ENCODE results near the gene TPSG1. TPM values are rescaled to one million over a fixed set of nuclear protein-coding genes. Genes with fewer than 3 reads are reported as not detected.
"Not testable (repeated sequence)": the region's sequence is repeated elsewhere in the genome, so short reads cannot be mapped to it uniquely, and the experiment has no call there.

TPSG1 gene
- total RNA-seq, 6 experiments from 2014 or later = 0.20 to 0.43 (median 0.43) TPM; not detected in 3

DNA sequence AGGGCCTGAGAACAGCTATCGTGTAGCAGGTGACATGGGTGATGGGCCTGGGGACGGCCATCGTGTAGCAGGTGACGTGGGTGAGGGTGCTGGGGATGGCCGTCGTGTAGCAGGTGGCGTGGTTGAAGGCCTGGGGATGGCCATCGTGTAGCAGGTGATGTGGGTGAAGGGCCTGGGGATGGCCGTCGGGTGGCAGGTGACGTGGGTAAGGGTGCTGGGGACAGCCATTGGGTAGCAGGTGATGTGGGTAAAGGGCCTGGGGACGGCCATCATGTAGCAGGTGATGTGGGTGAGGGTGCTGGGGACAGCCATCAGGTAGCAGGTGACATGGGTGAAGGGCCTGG, 46.3 kb upstream of the TPSG1 start:
- no peaks in the 10 kb centered on the region for H3K4me1 ChIP-seq
- 84% methylated on average over 12 of the region's 12 CpGs for WGBS (ENCODE audit: insufficient coverage, low coverage, low lambda C conversion rate, missing lambda C conversion rate)
- no peak for DNase-seq
- H3K4me3 ChIP-seq = no peak overlapping the region
- no peak for ATAC-seq
- no peaks in the 10 kb centered on the region for H3K27me3 ChIP-seq
- no peak for TF ChIP-seq POLR2A (IDR thresholded peaks at IDR 0.05)
- TF ChIP-seq, protein P1, sequence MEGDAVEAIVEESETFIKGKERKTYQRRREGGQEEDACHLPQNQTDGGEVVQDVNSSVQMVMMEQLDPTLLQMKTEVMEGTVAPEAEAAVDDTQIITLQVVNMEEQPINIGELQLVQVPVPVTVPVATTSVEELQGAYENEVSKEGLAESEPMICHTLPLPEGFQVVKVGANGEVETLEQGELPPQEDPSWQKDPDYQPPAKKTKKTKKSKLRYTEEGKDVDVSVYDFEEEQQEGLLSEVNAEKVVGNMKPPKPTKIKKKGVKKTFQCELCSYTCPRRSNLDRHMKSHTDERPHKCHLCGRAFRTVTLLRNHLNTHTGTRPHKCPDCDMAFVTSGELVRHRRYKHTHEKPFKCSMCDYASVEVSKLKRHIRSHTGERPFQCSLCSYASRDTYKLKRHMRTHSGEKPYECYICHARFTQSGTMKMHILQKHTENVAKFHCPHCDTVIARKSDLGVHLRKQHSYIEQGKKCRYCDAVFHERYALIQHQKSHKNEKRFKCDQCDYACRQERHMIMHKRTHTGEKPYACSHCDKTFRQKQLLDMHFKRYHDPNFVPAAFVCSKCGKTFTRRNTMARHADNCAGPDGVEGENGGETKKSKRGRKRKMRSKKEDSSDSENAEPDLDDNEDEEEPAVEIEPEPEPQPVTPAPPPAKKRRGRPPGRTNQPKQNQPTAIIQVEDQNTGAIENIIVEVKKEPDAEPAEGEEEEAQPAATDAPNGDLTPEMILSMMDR (IDR thresholded peaks at IDR 0.05) = no peak
- H3K9me3 ChIP-seq = no peaks in the 10 kb centered on the region
- no peak overlapping the region for H3K27ac ChIP-seq
- intact Hi-C loops (cut with DNase I) = no loop called here
- H3K36me3 ChIP-seq = no peaks in the 10 kb centered on the region

DNA sequence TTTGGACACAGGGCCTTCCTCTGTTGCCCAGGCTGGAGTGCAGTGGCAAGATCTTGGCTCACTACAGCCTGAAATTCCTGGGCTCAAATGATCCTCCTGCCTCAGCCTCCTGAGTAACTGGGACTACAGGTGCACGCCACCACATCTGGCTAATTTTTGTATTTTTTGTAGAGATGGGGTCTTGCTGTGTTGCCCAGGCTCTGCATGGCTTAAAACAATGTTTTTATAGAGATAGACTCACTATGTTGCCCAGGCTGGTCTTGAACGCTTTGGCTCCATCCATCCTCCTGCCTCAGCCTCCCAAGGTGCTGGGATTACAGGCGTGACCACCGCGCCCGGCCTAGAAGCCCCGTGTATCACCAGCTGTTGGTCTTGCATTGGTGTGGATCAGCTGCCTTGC, 44.4 kb upstream of the TPSG1 start:
- DNase-seq = not testable (repeated sequence)

DNA sequence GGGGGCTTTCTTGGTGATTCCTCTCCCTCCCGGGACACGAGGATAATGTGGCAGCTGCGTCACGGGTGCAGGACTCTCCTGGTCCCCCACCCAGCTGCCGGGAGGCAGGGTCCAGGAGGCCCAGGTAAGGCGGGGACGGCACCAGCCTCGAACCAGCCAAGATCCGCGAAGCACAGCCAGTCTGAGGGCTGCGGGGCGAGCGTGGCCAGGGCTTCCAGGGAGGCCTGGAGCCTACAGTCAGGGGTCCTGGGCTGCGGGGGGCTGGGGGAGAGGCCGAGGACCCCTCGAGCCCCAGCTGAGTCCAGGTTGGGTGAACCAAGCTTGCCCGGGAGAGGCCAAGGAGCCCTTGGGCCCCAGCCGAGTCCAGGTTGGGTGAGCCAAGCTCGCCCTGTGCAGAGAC, 40.8 kb upstream of the TPSG1 start:
- TF ChIP-seq, protein P1 (IDR thresholded peaks at IDR 0.05) = no peak
- no peak for TF ChIP-seq POLR2A (IDR thresholded peaks at IDR 0.05)
- no peak for DNase-seq
- no peak overlapping the region for H3K27ac ChIP-seq
- H3K9me3 ChIP-seq = no peaks in the 10 kb centered on the region
- peaks cover 0 to 5% of the 10 kb centered on the region in 2 donors for H3K27me3 ChIP-seq
- ATAC-seq = no peak
- WGBS (ENCODE audit: insufficient coverage, low coverage, low lambda C conversion rate, missing lambda C conversion rate) = 61% methylated on average over 3 of the region's 19 CpGs
- H3K4me1 ChIP-seq = no peaks in the 10 kb centered on the region
- H3K36me3 ChIP-seq = no peaks in the 10 kb centered on the region
- no peak overlapping the region for H3K4me3 ChIP-seq
- intact Hi-C loops (cut with DNase I) = no loop called here

More for the DNA sequence above, 44.4 kb upstream of the TPSG1 start:
- H3K4me3 ChIP-seq; intact Hi-C loops (cut with DNase I); H3K36me3 ChIP-seq; H3K27ac ChIP-seq; H3K27me3 ChIP-seq; H3K4me1 ChIP-seq; H3K9me3 ChIP-seq; ATAC-seq: not testable (repeated sequence)
- WGBS (ENCODE audit: insufficient coverage, low coverage, low lambda C conversion rate, missing lambda C conversion rate) = no CpG with 5 or more reads among the region's 7 CpGs

DNA sequence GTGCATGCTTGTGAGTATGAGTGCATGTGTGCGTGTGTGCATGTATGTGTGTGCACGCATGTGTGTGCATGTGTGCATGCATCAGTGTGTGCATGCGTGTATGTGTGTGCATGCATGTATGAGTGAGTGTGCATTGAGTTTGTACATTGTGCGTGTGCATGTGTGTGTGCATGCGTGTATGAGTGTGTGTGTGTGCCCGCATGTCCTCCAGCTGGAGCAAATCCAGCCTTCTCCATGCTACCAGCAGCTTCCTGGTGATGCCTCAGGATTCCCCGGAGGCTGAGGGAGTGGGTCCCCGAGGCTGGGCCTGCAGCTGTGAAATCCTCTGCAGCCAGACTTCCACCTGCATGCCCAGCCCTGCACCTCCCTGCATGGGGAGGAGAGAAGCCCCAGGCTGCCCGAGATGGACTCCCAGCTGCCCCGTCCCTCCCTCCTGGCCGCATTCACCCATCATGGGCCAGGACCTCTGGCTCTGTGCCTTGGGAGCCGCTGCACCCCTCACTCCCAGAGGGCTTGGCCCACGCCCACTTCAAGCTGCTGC, 40.1 kb upstream of the TPSG1 start:
- Histone ChIP-seq H3K27ac (no peak overlapping the region), H3K4me3 (no peak overlapping the region), H3K36me3 (no peaks in the 10 kb centered on the region), H3K4me1 (no peaks in the 10 kb centered on the region), H3K27me3 (peaks cover 0 to 5% of the 10 kb centered on the region in 2 donors), H3K9me3 (no peaks in the 10 kb centered on the region)
- ATAC-seq = no peak
- no peak for DNase-seq
- TF ChIP-seq, protein P1 (IDR thresholded peaks at IDR 0.05) = no peak
- TF ChIP-seq POLR2A (IDR thresholded peaks at IDR 0.05) = no peak
- intact Hi-C loops (cut with DNase I) = no loop called here
- WGBS (ENCODE audit: insufficient coverage, low coverage, low lambda C conversion rate, missing lambda C conversion rate) = 68% methylated on average over 4 of the region's 13 CpGs

DNA sequence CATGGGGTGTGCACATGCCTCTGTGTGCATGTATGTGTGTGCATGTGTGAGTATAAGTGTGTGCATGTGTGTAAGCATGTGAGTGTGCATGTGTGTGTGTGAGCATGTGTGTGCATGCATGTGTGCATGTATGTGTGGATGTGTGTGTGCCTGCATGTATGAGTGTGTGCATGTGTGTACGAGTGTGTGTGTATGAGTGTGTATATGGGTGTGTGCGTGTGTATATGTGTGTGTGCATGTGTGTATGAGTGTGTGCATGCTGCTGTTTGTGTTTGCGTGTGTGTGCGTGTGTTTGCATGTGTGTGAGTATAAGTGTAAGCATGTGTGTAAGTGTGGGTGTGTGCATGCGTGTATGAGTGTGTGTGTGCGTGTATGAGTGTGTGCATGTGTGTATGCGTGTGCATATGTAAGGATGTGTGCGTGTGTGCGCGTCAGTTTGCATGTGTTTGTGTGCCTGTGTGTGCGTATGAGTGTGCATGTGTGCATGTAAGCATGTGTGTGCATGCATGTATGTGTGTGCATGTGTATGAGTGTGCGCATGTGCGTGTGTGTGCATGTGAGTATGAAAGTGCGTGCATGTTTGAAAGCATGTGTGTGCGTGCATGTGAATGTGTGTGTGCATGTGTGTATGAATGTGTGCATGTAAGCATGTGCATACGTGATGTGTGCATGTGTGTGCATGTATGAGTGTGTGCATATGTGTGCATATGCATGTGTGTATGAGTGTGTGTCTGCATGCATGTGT, 39.4 kb upstream of the TPSG1 start:
- intact Hi-C loops (cut with DNase I) = no loop called here
- no peaks in the 10 kb centered on the region for H3K4me1 ChIP-seq
- 78% methylated on average over 16 of the region's 16 CpGs for WGBS (ENCODE audit: insufficient coverage, low coverage, low lambda C conversion rate, missing lambda C conversion rate)
- H3K36me3 ChIP-seq = no peaks in the 10 kb centered on the region
- no peaks in the 10 kb centered on the region for H3K9me3 ChIP-seq
- TF ChIP-seq POLR2A (IDR thresholded peaks at IDR 0.05) = no peak
- TF ChIP-seq, protein P1 (IDR thresholded peaks at IDR 0.05) = no peak
- DNase-seq (no peak), ATAC-seq (no peak)
- peaks cover 0 to 5% of the 10 kb centered on the region in 2 donors for H3K27me3 ChIP-seq
- no peak overlapping the region for H3K27ac ChIP-seq
- H3K4me3 ChIP-seq = no peak overlapping the region
